ENCODE data around the gene ZNF431. TPM values are rescaled to one million over a fixed set of nuclear protein-coding genes. Genes with fewer than 3 reads are reported as not detected.

The ZNF431 gene
- total and polyA plus RNA-seq, 2 donors (not counting 1 experiment from before 2014, with no cell fraction given): 19.8 to 40.7 TPM

DNA sequence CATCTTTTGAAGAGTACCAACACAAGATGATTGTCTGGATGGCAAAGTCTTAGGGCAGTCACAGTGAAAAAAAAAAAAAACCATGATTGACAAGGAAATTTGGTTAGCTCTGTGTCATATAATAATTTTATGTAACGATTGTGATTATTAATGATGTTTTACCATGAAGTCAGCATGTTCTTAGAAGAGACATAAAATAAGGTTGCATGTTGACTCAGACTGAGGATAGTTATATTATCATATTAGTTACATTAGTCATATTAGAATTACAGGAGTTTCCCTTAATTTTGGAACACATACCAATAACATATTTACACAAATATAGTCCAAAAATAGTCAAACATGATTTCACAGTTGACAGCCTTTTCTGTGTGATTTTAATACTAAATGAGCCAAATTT lies 5.7 kb downstream of the ZNF431 start:
- Histone ChIP-seq H3K27me3 (replicated peaks in 1 of 4; ENCODE audit: control extremely low read depth in 1 of 4, control insufficient read depth in 3 of 4, insufficient read depth in 4 of 4, low read length in 3 of 4) (no peaks in the 10 kb centered on the region), H4K20me1 (ENCODE audit: control insufficient read depth, insufficient read depth, low read length, poor library complexity, severe bottlenecking) (no peaks in the 10 kb centered on the region), H3K9me3 (ENCODE audit: control extremely low read depth in 1 of 3, control insufficient read depth in 2 of 3, insufficient read depth in 1 of 3, low read length in 2 of 3) (peaks cover 0 to 1% (median 0%) of the 10 kb centered on the region in 3 donors), H3K36me3 (replicated peaks in 1 of 2; ENCODE audit: control extremely low read depth in 1 of 2, control insufficient read depth in 1 of 2, extremely low read depth in 1 of 2, insufficient read depth in 2 of 2, low read length in 1 of 2) (peaks cover 3 to 64% of the 10 kb centered on the region in 2 experiments), H3K9ac (ENCODE audit: low read length) (no peak overlapping the region), H3K79me2 (ENCODE audit: control insufficient read depth, insufficient read depth, low read length) (peaks cover 64% of the 10 kb centered on the region), H3K27ac (ENCODE audit: low read length in 2 of 2) (no peak overlapping the region), H3K4me1 (ENCODE audit: control insufficient read depth in 2 of 2, insufficient read depth in 2 of 2, low read length in 2 of 2) (peaks cover 4 to 5% of the 10 kb centered on the region in 2 donors), H3K4me2 (replicated peaks; ENCODE audit: low read depth, low read length, poor library complexity, severe bottlenecking) (no peak overlapping the region), H3K4me3 (ENCODE audit: control extremely low read depth in 1 of 5, extremely low read depth in 1 of 5, insufficient read depth in 1 of 5, low read depth in 2 of 5, low read length in 4 of 5) (no peak overlapping the region), H2AFZ (ENCODE audit: insufficient read depth, low read depth, low read length, poor library complexity, severe bottlenecking) (no peak overlapping the region)
- ChIA-PET POLR2A (no interaction called here), CTCF (no interaction called here)
- no peak for TF ChIP-seq EZH2 (IDR thresholded peaks at IDR 0.05; ENCODE audit: borderline replicate concordance, insufficient read depth, low read depth, low read length, poor library complexity, severe bottlenecking)
- TF ChIP-seq, protein P1, sequence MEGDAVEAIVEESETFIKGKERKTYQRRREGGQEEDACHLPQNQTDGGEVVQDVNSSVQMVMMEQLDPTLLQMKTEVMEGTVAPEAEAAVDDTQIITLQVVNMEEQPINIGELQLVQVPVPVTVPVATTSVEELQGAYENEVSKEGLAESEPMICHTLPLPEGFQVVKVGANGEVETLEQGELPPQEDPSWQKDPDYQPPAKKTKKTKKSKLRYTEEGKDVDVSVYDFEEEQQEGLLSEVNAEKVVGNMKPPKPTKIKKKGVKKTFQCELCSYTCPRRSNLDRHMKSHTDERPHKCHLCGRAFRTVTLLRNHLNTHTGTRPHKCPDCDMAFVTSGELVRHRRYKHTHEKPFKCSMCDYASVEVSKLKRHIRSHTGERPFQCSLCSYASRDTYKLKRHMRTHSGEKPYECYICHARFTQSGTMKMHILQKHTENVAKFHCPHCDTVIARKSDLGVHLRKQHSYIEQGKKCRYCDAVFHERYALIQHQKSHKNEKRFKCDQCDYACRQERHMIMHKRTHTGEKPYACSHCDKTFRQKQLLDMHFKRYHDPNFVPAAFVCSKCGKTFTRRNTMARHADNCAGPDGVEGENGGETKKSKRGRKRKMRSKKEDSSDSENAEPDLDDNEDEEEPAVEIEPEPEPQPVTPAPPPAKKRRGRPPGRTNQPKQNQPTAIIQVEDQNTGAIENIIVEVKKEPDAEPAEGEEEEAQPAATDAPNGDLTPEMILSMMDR (IDR thresholded peaks at IDR 0.05): no peak
- Mint-ChIP-seq H3K9me3 (ENCODE audit: insufficient read depth) (no peaks in the 10 kb centered on the region), H3K27me3 (no peaks in the 10 kb centered on the region), H3K27ac (no peak overlapping the region), H3K4me1 (peaks cover 18% of the 10 kb centered on the region), H3K4me3 (no peak overlapping the region)
- no peak for ATAC-seq (ENCODE audit: low read depth)
- intact Hi-C loops (cut with micrococcal nuclease): loop anchor here (10.0 kb wide), 1 partner anchor 373 kb away; the partner anchor contains the start of gene ZNF66
- no peak for DNase-seq
- WGBS (ENCODE audit: insufficient coverage): no CpG with 5 or more reads among the region's 1 CpG

DNA sequence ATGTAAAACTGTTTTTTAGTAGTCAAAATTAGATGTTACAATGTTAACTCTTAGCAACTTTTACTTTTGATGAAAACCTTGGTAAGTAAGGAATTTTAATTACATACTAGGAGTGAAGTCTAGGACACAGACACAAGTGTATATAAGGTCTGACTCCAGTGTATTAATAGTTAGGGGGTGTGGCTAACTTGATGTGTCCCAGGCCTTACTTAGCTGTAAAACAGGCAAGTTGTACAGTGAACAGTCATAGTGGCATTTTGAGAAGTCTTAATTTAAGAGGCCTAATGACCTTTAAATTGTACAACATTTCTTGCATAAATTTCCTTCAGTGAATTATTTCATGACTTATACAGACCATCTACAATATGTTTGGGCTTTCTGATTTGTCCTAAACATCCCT lies 6.8 kb downstream of the ZNF431 start:
- CTCF ChIA-PET: no interaction called here
- ATAC-seq (ENCODE audit: low read depth) (no peak), DNase-seq (no peak)
- no peaks in the 10 kb centered on the region for H3K27me3 Mint-ChIP-seq
- Histone ChIP-seq H3K36me3 (replicated peaks in 1 of 2; ENCODE audit: control extremely low read depth in 1 of 2, control insufficient read depth in 1 of 2, extremely low read depth in 1 of 2, insufficient read depth in 2 of 2, low read length in 1 of 2) (peaks cover 3 to 70% of the 10 kb centered on the region in 2 experiments), H2AFZ (ENCODE audit: insufficient read depth, low read depth, low read length, poor library complexity, severe bottlenecking) (no peak overlapping the region), H3K4me2 (replicated peaks; ENCODE audit: low read depth, low read length, poor library complexity, severe bottlenecking) (no peak overlapping the region), H3K4me1 (ENCODE audit: control insufficient read depth in 2 of 2, insufficient read depth in 2 of 2, low read length in 2 of 2) (no peaks in the 10 kb centered on the region), H3K27me3 (replicated peaks in 1 of 4; ENCODE audit: control extremely low read depth in 1 of 4, control insufficient read depth in 3 of 4, insufficient read depth in 4 of 4, low read length in 3 of 4) (no peaks in the 10 kb centered on the region), H3K27ac (ENCODE audit: low read length in 2 of 2) (no peak overlapping the region), H3K4me3 (ENCODE audit: control extremely low read depth in 1 of 5, extremely low read depth in 1 of 5, insufficient read depth in 1 of 5, low read depth in 2 of 5, low read length in 4 of 5) (no peak overlapping the region), H3K9me3 (ENCODE audit: control extremely low read depth in 1 of 3, control insufficient read depth in 2 of 3, insufficient read depth in 1 of 3, low read length in 2 of 3) (peaks cover 0 to 2% (median 1%) of the 10 kb centered on the region in 3 donors), H3K79me2 (ENCODE audit: control insufficient read depth, insufficient read depth, low read length) (peaks cover 56% of the 10 kb centered on the region), H3K9ac (ENCODE audit: low read length) (no peak overlapping the region), H4K20me1 (ENCODE audit: control insufficient read depth, insufficient read depth, low read length, poor library complexity, severe bottlenecking) (no peaks in the 10 kb centered on the region)
- no peak overlapping the region for H3K27ac Mint-ChIP-seq
- TF ChIP-seq, protein P1 (IDR thresholded peaks at IDR 0.05): no peak
- TF ChIP-seq EZH2 (IDR thresholded peaks at IDR 0.05; ENCODE audit: borderline replicate concordance, insufficient read depth, low read depth, low read length, poor library complexity, severe bottlenecking): no peak
- H3K4me1 Mint-ChIP-seq: peaks cover 11% of the 10 kb centered on the region
- no peaks in the 10 kb centered on the region for H3K9me3 Mint-ChIP-seq (ENCODE audit: insufficient read depth)
- H3K4me3 Mint-ChIP-seq: no peak overlapping the region
- intact Hi-C loops (cut with micrococcal nuclease): loop anchor here (10.0 kb wide), 1 partner anchor 374 kb away; the partner anchor contains the start of gene ZNF66
- POLR2A ChIA-PET: no interaction called here
